ENCODE data around the gene FZD10.

- TF ChIP-seq EZH2 (IDR thresholded peaks at IDR 0.05) (no peak), POLR2AphosphoS5 (IDR thresholded peaks at IDR 0.05; ENCODE audit: borderline replicate concordance, low read depth, low read length) (no peak)
Measured at GRCh38 chr12:130185455-130186391, 23.5 kb downstream of the FZD10 start.

All from SK-N-MC (cell line).